NCI-H2227 (cell line): Measurements from ENCODE around the gene FSTL5.

Experiments
- DNase-seq: peaks from one replicate; lab custom pipeline; 2025; ENCODE audit not compliant: unreplicated experiment; lab: John Stamatoyannopoulos, UW

Gene FSTL5

DNA sequence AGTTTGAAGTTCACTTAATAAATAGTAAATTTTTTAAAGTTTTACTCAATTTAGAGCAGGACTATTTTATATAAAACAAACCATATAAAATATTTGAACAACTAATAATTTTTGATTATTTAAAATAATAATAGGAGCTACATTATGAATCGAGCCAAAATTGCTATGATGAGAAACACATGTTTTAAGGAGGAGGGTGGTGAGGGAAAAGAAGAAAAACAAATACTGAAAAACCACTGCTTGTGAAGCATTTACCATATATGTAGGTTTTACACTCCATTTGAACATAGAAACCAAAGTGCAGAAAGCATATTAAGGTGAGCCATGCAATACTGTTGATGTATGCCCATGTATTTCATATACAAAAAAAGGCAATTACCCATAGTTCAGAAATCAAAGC is 448.9 kb downstream of the FSTL5 start:
- DNase-seq: no peak

GRCh38 chr4:161714022-161714751 is 449.6 kb downstream of the FSTL5 start:
- no peak for DNase-seq

DNA sequence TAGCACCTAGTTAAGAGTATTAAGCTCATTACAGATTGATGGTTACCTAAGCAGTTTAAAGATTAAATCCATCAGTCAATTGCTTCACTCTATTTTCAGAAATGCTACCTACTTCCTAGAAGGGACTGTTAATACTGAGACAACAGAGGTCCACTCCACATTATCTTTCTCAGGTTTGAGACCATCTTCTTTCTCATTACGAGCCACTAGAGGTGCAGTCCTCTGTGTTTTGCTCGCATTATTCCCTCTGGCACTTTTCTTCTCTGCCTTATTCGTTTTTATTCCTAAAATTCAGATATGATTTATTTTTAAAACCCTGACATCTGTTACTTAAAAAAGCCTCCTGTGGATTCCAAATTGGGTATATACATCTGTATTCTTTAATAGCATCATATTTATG is 459.1 kb downstream of the FSTL5 start:
- DNase-seq: no peak

GRCh38 chr4:161704040-161704439 is 459.8 kb downstream of the FSTL5 start:
- DNase-seq: no peak

DNA sequence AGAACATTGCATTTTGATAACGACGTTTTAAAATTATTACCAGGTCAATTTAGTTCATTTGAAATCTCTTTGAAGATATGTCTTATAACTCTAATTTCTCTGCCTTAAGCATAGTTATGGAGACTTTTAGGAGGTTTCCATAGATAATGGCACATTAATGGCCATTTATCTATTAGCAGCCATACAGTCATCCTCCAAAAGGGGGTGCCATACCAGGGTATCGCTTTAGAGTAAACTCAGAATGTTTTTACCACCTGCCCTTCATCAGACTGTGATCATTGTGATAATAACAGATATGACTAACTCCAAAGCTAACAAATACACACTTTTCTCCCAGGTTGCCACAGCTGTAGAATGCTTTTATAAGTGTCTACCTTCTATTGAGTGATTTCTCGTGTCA is 461.5 kb downstream of the FSTL5 start:
- no peak for DNase-seq

DNA sequence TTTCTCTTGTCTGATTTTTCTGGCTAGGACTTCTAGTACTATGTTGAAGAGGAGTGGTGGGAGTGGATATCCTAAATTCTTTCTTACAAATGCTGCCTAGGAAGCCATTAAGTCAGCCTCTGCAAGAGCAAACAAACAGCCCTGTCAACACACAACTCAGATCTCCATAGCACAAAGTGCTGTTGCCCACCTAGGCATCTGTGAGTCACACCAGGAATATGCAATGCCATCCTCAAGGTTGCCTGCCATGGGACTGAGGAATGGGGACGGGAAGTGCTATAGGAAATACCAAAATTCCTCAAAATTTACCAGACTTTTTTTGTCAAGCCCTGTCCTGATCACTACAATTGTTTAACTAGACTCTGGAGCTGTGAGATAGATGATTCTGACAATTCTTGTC is 466.9 kb downstream of the FSTL5 start:
- no peak for DNase-seq

DNA sequence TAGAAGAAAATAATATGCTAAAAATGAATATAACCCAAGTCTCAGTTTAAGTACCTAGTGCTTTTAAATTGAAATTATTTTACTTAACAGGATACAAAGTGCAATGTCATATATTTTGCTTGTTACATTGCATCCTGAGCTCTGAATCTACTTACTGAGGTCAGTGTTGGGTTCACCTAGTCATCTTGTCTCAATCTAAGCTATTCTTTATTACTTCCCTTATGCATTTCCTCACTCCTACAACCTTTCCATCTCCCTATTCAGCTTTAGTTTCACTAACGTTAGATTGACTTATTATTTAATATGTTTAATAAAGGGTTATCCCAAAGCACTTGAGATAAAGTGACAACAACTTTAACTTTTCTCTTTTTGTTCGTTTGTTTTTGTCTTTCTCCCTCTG is 483.7 kb downstream of the FSTL5 start:
- DNase-seq: no peak

DNA sequence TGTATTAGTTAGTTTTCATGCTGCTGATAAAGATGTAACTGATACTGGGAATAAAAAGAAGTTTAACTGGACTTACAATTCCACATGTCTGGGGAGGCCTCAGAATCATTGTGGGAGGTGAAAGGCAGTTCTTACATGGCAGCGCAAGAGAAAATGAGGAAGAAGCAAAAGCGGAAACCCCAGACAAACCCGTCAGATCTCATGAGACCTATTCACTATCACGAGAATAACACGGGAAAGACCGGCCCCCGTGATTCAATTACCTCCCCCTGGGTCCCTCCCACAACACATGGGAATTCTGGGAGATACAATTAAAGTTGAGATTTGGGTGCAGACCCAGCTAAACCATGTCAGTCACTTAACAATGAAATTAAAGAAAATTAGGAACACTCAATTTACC is 499.1 kb downstream of the FSTL5 start:
- DNase-seq: no peak

DNA sequence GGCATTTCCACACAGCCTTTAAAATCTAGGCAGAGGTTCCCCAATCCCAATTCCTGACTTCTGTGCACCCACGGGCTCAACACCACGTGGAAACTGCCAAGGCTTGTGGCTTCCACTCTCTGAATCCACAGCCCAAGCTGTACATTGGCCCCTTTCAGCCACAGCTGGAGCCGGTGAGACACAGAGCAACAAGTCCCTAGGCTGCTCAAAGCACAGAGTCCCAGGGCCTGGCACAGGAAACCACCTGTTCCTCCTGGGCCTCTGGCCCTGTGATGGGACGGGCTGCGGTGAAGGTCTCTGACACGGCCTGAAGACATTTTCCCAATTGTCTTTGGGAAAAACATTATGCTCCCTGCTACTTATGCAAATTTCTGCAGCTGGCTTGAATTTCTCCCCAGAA is 500.0 kb downstream of the FSTL5 start:
- no peak for DNase-seq

GRCh38 chr4:161658676-161659075 is 505.1 kb downstream of the FSTL5 start:
- DNase-seq: no peak

- DNase-seq: no peak
These were observed 506.2 kb downstream of the FSTL5 start for GRCh38 chr4:161657616-161658015.

- no peak for DNase-seq
These were observed 507.2 kb downstream of the FSTL5 start for GRCh38 chr4:161656594-161656993.

- DNase-seq: no peak
These were observed 508.7 kb downstream of the FSTL5 start for GRCh38 chr4:161655148-161655547.

DNA sequence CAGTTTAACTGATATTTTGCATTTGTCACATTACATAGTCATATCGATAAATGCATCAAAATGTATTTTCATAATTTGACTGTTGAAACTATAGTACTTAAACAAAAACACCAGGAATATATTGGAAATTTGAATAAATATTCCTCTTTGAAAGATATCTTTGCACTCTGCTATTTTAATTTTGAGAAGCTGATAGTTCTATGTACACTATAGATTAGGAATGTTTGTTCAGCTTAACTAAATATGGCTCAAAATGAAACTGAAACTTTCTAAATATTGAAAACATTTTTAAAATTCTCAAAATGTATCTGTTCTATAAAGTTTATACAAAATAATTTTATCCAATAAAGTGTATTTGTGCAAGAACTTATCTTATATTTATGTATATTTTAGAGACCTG is 510.1 kb downstream of the FSTL5 start:
- no peak for DNase-seq

- DNase-seq: no peak
These were observed 512.2 kb downstream of the FSTL5 start for GRCh38 chr4:161651586-161651985.

DNA sequence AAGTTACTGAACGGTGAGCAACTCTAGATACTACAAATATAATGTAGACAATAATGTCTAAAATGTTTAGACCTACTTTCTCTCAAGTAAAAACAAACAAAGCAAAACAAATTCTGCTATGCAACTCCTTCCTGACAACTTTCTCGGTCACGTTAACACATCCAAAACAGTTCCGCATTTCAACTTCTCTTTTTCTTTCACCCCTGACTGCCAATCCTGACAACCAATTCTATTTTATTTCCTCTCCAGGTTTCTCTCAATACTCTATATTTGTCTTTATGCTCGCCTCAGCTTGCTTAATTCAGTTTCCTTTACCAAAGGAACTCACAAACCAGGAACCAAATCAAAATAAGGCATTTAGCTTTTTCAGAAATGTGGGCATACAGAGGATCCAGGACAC is 513.0 kb downstream of the FSTL5 start:
- DNase-seq: no peak

DNA sequence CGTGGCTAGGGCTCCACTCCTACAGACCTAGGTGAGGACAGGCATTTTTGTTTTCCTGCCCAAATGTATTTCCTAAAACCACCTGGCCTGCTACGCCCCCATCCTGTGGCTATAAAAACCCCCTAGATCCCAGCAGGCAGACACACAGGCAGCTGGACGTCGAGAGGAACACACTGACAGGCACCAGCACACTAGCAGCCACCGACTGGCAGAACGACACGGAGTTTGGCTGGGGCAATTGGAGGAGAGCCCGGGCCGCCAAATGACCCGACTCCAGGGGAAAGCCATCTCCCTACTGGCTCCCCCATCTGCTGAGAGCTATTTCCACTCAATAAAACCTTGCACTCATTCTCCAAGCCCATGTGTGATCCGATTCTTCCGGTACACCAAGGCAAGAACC is 516.0 kb downstream of the FSTL5 start:
- no peak for DNase-seq

GRCh38 chr4:161642708-161643107 is 521.1 kb downstream of the FSTL5 start:
- no peak for DNase-seq

- DNase-seq: no peak
These were observed 533.9 kb downstream of the FSTL5 start for GRCh38 chr4:161629694-161630441.

DNA sequence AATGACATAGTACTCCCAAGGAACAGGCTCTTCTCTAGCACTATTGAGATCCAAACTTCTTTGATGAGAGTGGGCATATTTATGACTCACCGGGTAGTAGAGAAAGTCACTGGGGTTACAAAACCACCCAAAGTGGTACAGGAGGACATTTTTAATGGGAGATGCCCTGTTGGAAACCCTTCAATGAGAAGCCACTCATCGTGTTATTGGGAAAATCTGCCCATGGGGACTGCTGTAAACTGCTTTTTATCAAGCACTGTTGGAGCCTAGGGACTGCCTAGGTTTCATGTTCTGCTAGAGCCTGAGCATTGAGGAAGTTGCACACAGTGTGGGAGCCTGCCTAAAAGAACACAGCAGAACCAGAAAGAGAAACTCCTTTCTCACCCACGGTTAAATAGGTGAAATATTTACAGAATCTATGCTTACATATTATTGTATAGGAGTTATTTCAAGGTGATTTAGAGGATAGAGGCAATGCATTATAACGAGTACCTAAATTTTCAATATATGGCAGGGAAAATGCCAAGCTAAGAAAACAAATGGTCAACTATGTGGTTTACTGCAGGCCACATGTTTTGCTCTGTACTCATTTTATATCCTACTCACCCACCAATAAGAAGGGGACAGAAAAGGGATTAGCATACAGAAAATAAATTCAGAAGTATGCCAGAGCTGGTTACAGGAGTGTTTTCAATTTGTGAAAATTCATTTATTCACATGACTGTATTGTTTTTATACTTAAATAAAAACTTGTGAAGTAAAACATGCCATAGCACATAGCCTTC is 559.1 kb downstream of the FSTL5 start:
- DNase-seq: no peak

DNA sequence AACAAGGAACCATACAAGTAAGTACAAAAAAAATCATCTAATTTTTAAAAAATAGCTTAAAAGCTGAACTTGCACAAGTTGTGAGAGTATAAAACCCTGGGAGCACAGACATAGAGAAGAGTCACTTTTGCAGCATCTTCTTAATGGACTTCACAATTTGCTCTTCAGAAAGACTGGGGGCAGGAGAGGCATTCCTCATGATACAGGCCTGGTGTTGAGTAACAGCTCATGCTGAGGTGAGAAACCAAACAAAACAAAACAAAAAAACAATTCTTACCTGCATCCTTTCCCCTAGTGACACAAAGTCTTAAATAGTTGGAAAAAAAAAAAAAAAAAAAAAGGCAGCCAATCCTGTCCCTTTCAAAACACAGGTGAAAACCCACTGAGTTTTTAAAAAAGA is 562.8 kb downstream of the FSTL5 start:
- DNase-seq: no peak

DNA sequence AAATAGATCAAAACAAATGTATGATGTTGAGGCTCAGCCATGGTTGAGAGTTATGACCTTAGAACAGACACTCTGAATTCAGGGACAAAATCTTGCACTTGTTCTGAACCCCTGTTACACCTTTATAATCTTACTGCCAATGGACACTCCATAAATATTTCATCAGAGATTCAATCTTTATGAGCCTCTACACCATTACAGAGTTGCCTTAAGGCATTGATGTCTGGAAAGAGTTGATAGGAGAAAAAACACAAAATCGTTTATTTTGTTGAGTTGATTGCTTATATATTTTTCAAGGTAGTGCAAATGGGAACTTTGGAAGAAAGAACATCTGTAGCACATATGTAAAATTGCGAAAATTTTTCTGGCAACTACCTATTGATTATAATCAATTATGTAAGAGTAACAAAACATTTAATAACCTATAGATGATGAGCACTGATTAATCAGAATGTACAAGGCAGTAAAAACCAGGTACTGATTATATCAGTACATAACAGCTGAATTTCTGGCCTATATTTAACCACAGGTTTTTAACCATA is 568.5 kb downstream of the FSTL5 start:
- no peak for DNase-seq
